ENCODE measurements around the gene TMPRSS5. TPM values are rescaled to one million over a fixed set of nuclear protein-coding genes. Genes with fewer than 3 reads are reported as not detected.
"Not testable (repeated sequence)": the region's sequence is repeated elsewhere in the genome, so short reads cannot be mapped to it uniquely, and the experiment has no call there.

TMPRSS5 gene
- total RNA-seq, 4 donors from 2014 or later = 1.2 to 4.9 (median 1.8) TPM

DNA sequence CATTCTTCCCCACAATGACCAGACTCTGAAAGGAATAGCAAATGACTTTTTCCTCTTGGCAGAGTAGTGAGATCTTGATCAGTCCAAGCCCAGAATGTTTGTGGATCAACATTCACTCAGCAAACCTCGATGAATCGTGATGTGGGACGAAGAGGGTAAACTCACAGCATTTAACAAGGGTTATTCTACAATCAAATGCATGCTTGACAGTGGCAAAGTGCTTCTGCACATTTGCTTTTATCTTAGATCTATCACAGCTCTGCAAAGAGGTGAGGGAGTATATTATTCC is 31.8 kb downstream of the TMPRSS5 start:
- no peak overlapping the region for H3K27ac ChIP-seq
- H3K36me3 ChIP-seq = no peaks in the 10 kb centered on the region

DNA sequence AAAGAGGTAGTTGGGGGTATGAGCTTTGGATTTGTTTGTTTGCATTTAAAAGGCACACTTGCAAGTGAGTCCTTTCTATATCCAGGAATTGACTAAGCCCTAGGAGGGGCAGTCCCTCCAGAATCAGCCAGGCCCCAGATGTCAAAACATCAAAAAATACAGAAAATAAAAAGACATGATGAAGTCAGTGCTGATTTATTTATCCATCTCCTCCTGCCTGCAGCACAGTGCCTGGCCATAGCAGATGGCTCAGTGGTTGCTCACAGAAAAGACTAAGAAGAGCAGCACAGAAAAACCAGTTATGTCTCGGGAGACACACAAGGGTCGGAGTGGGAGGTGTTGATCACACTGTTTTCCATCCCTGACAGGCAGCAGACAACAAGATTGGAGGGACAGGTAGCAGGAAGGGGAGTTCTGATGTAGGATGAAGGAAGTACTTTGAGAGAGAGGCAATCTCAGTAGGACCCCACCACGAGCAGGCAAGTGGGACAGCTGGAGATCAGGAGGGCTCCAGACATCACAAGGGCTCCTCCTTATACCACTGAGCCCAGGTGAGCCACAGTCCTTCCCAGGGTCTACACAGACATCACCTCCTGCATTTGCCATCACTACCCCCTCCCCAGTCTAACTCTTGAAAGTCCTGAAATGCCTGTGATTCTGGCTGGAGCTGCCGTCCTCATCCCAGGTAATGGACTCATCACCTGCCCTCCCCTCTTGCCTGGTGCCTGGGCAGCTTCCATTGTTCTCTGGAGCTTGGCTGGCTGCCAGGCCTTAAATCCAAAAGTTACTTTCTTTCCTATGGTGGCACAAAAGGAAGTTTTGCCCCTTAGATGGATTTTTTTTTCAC is 32.3 kb downstream of the TMPRSS5 start:
- no peak for DNase-seq (ENCODE audit: low spot score in 2 of 2)
- no peaks in the 10 kb centered on the region for H3K4me1 ChIP-seq
- H3K27me3 ChIP-seq = no peaks in the 10 kb centered on the region
- TF ChIP-seq POLR2A (IDR thresholded peaks at IDR 0.05) (no peak), POLR2AphosphoS5 (IDR thresholded peaks at IDR 0.05) (no peak), EP300 (IDR thresholded peaks at IDR 0.05) (no peak)
- 69% methylated on average over 4 of the region's 4 CpGs for WGBS
- no peaks in the 10 kb centered on the region for H3K9me3 ChIP-seq
- no peak overlapping the region for H3K4me3 ChIP-seq
- no peak overlapping the region for H3K27ac ChIP-seq
- no peaks in the 10 kb centered on the region for H3K36me3 ChIP-seq

More for the DNA sequence above, 31.8 kb downstream of the TMPRSS5 start:
- 83% methylated on average over 3 of the region's 3 CpGs for WGBS
- DNase-seq (ENCODE audit: low spot score in 2 of 2) = no peak
- Histone ChIP-seq H3K4me3 (no peak overlapping the region), H3K4me1 (no peaks in the 10 kb centered on the region), H3K9me3 (no peaks in the 10 kb centered on the region), H3K27me3 (no peaks in the 10 kb centered on the region)
- TF ChIP-seq POLR2A (IDR thresholded peaks at IDR 0.05) (no peak), POLR2AphosphoS5 (IDR thresholded peaks at IDR 0.05) (no peak), EP300 (IDR thresholded peaks at IDR 0.05) (no peak)
- TF ChIP-seq, protein P1, sequence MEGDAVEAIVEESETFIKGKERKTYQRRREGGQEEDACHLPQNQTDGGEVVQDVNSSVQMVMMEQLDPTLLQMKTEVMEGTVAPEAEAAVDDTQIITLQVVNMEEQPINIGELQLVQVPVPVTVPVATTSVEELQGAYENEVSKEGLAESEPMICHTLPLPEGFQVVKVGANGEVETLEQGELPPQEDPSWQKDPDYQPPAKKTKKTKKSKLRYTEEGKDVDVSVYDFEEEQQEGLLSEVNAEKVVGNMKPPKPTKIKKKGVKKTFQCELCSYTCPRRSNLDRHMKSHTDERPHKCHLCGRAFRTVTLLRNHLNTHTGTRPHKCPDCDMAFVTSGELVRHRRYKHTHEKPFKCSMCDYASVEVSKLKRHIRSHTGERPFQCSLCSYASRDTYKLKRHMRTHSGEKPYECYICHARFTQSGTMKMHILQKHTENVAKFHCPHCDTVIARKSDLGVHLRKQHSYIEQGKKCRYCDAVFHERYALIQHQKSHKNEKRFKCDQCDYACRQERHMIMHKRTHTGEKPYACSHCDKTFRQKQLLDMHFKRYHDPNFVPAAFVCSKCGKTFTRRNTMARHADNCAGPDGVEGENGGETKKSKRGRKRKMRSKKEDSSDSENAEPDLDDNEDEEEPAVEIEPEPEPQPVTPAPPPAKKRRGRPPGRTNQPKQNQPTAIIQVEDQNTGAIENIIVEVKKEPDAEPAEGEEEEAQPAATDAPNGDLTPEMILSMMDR (IDR thresholded peaks at IDR 0.05) = no peak

DNA sequence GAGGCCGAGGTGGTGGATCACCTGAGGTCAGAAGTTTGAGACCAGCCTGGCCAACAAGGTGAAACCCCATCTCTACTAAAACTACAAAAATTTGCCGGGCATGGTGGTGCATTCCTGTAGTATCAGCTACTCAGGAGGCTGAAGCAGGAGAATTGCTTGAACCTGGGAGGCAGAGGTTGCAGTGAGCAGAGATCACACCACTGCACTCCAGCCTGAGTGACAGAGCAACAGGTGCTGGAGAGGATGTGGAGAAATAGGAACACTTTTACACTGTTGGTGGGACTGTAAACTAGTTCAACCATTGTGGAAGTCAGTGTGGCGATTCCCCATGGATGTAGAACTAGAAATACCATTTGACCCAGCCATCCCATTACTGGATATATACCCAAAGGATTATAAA is 34.2 kb downstream of the TMPRSS5 start:
- not testable (repeated sequence) for H3K4me3 ChIP-seq; H3K36me3 ChIP-seq; H3K4me1 ChIP-seq; H3K27me3 ChIP-seq; DNase-seq (ENCODE audit: low spot score in 2 of 2); H3K27ac ChIP-seq; H3K9me3 ChIP-seq
- 91% methylated on average over 3 of the region's 3 CpGs for WGBS

DNA sequence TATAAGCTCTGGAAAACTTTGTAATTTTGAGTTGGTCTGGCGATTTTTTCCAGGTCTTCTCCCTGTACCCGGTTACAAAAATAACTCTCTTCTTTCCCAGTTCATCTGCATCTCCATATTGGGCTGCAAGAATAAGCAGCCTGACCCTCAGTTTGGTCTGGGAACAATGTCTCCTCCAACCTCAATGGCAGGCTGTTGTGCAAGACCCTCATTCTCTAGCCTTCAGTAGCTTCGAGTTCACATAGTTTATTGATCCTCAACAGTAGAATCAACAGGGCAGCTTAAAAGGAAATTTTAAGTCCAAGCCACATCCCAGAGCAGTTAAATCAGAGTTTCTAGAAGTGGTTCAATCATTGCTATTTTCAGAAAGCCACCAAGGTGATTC is 35.3 kb downstream of the TMPRSS5 start:
- DNase-seq (ENCODE audit: low spot score in 2 of 2) = no peak
- TF ChIP-seq EP300 (IDR thresholded peaks at IDR 0.05) = no peak
- no peak for TF ChIP-seq POLR2A (IDR thresholded peaks at IDR 0.05)
- no peak for TF ChIP-seq POLR2AphosphoS5 (IDR thresholded peaks at IDR 0.05)
- TF ChIP-seq, protein P1 (IDR thresholded peaks at IDR 0.05) = no peak
- Histone ChIP-seq H3K4me3 (no peak overlapping the region), H3K27ac (no peak overlapping the region), H3K9me3 (no peaks in the 10 kb centered on the region), H3K4me1 (no peaks in the 10 kb centered on the region), H3K36me3 (no peaks in the 10 kb centered on the region), H3K27me3 (no peaks in the 10 kb centered on the region)
- 78% methylated on average over 3 of the region's 3 CpGs for WGBS

DNA sequence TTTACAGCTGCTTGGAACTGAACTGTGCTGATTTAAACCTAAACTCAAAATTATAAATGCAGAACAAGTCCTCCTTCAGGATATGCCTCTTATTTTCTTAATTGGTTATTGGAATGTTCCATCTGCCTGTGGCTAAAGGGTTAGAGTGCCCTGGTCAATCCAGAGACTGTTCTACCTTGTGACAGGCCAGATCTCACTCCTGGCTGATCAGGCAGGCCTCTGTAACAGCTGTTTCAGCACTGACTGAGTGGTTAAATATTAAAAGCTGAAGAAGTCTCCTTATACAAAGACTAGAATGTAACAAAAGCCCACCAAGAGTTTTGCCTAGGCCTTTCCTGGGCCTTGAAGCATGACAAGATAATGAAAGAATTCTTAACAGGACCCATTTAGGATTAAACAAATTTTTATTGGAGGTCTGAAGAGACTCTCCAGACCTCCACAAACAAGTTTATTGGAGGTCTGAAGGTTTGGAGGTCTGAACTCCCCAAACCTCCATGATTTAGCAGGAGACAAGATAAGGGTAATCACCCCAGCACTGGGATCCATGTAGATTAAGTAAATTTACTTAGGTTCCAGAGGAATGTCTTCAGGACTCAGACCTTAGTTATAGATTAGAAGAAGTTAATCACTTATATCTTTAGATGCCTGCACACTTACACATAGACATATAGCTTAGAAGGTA is 35.8 kb downstream of the TMPRSS5 start:
- no peaks in the 10 kb centered on the region for H3K4me1 ChIP-seq
- H3K36me3 ChIP-seq = no peaks in the 10 kb centered on the region
- TF ChIP-seq POLR2A (IDR thresholded peaks at IDR 0.05) (no peak), POLR2AphosphoS5 (IDR thresholded peaks at IDR 0.05) (no peak), EP300 (IDR thresholded peaks at IDR 0.05) (no peak)
- TF ChIP-seq, protein P1 (IDR thresholded peaks at IDR 0.05) = no peak
- no peak overlapping the region for H3K4me3 ChIP-seq
- H3K27ac ChIP-seq = no peak overlapping the region
- no peaks in the 10 kb centered on the region for H3K27me3 ChIP-seq
- DNase-seq (ENCODE audit: low spot score in 2 of 2) = no peak
- H3K9me3 ChIP-seq = no peaks in the 10 kb centered on the region

DNA sequence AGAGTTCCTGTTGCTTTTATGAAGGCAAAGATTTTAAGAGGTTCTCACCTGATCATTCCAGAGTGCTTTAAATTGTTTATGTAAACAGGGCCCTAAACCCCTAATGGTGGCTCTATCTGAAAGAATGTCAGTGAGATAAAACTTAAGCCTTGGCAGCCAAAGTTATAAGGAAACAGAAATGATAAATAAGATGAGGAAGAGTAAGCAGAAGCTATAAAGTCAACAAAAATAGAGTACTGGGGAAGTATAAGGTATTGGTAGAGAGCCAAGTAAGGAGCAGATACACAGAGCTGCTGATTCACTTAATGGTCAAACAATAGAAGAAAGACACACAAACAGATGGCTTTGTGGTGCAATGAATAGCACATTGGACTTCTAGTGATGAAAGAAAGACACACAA is 37.9 kb downstream of the TMPRSS5 start:
- Histone ChIP-seq H3K4me1 (no peaks in the 10 kb centered on the region), H3K27ac (no peak overlapping the region), H3K36me3 (no peaks in the 10 kb centered on the region), H3K27me3 (no peaks in the 10 kb centered on the region), H3K4me3 (no peak overlapping the region), H3K9me3 (no peaks in the 10 kb centered on the region)
- no peak for DNase-seq (ENCODE audit: low spot score in 2 of 2)
- TF ChIP-seq, protein P1 (IDR thresholded peaks at IDR 0.05) = no peak

Data from suprapubic skin (tissue), 4 donors.